Heart left ventricle (tissue), 16 donors: ENCODE results near the gene TRPM3. TPM values are rescaled to one million over a fixed set of nuclear protein-coding genes. Genes with fewer than 3 reads are reported as not detected.

Experiments
- ATAC-seq, 4 donors: fragments of 200-7000 bp; cut with Tn5 transposase; one replicate each; pipeline ENCODE4 v1.9.1; 2020 to 2022; ENCODE audit warnings: moderate library complexity in 4 of 4, mild to moderate bottlenecking in 3 of 4, moderate number of reproducible peaks in 1 of 4
- DNase-seq, 5 donors: peaks; one replicate each; pipeline ENCODE4 v3.0.0-alpha.2; 2020
- H3K27ac ChIP-seq, 12 donors: fragments of 200-600 bp; sonication (generic) in 4 of 12; one replicate each; pipeline versions ENCODE4 v1.5.0 to v1.8.0; 2016 to 2022; ENCODE audit warnings: mild to moderate bottlenecking in 2 of 12
- H3K27me3 ChIP-seq, 9 donors: fragments of 200-600 bp; sonication (generic) in 2 of 9; one replicate each; pipeline versions ENCODE4 v1.5.1 to v1.8.0; 2016 to 2022; ENCODE audit warnings: mild to moderate bottlenecking in 3 of 9
- H3K36me3 ChIP-seq, 9 donors: fragments of 200-600 bp; sonication (generic) in 2 of 9; one replicate each; pipeline versions ENCODE4 v1.5.0 to v1.8.0; 2018 to 2022; ENCODE audit warnings: mild to moderate bottlenecking in 2 of 9
- H3K4me1 ChIP-seq, 12 donors: fragments of 200-600 bp; sonication (generic) in 4 of 12; one replicate each; pipeline versions ENCODE4 v1.5.0 to v1.8.0; 2016 to 2022; ENCODE audit warnings: mild to moderate bottlenecking in 3 of 12
- H3K4me3 ChIP-seq, 12 donors: fragments of 200-600 bp; sonication (generic) in 4 of 12; one replicate each; pipeline versions ENCODE4 v1.5.0 to v1.8.0; 2017 to 2022; ENCODE audit warnings: mild to moderate bottlenecking in 9 of 12, moderate library complexity in 4 of 12
- H3K9me3 ChIP-seq, 12 donors: fragments of 200-600 bp; sonication (generic) in 4 of 12; one replicate each; pipeline versions ENCODE4 v1.5.0 to v1.8.0; 2016 to 2022; ENCODE audit warnings: mild to moderate bottlenecking in 1 of 12
- POLR2A ChIP-seq, 2 donors: fragments of 450-650 bp; IDR thresholded peaks; one replicate each; pipeline ENCODE4 v1.6.1; 2017; ENCODE audit warnings: antibody characterized with exemption in 2 of 2, mild to moderate bottlenecking in 2 of 2, moderate library complexity in 2 of 2
- WGBS, 4 donors: extraction: QIAGEN DNeasy Blood & Tissue Kit in 2 of 4; methylation state at CpG; one replicate each; pipeline versions ENCODE4 v1.1.5 to v1.1.7; 2013 to 2018; 5-methylcytosine and 5-hydroxymethylcytosine counted together
- intact Hi-C, 10 donors: fragments of 100-400 bp; cut with DNase I; formaldehyde crosslinking; loops; one replicate each; pipeline versions ENCODE4 v1.11.1 to v1.14.2; 2022
- polyA plus RNA-seq, 2 donors: library from polyadenylated mRNA; stranded (reverse); fragments of 200-250 nt; gene quantifications; one replicate each; pipeline ENCODE4 v1.2.3, GENCODE V29; 2013
- total RNA-seq, 9 donors: library from RNA; depleted of rRNA in 2 of 9; stranded (reverse); fragments of >200 nt in 2 of 9; fragmentation: NEBNext Ultra II Directional in 3 of 9; extraction: Animal tissue kit (Norgen Biotek cat#: 25700) in 3 of 9; gene quantifications; one replicate each; pipeline versions ENCODE4 v1.1.0 to v1.2.4, GENCODE V29; 2016 to 2023
- TF ChIP-seq, protein P1 (sequence below), 12 donors: fragments of 200-600 bp; sonication (generic) in 4 of 12; IDR thresholded peaks; one replicate each; pipeline versions ENCODE4 v1.5.0 to v1.8.0; 2018 to 2022; ENCODE audit warnings: antibody characterized with exemption in 12 of 12, mild to moderate bottlenecking in 5 of 12
- donor health status: ischemic (EF 13 %, LVEDD 7.1; RV severe dilation, severe dysfunction).
- donor health status: healthy with polysubstance abuse.
- donor health status: DM: no; HTN: yes; CAD: no.
- donor health status: DM: no; HTN: no; CAD: no.
- donor health status: ischemic (EF 25% LVEDD 6.9; RV normal size, moderate dysfunction).
- donor health status: ischemic (EF 25% LVEDD 5.7; RV mildly dilated, moderate dysfunction).
- donor health status: healthy.
- donor health status: DM: yes; HTN: yes; CAD: no.
- donor health status: ischemic (EF 35%, LVEDD 5.7; RV mildly dilated, moderate dysfunction).
- donor health status: nonischemic (EF 11% LVEDD 7.7; RV severe dilation, severe dysfunction).
- donor health status: DM: yes; HTN: yes; CAD: no.
- donor health status: PGD.
- donor health status: ischemic (EF 29% LVEDD 5.4; RV normal size, mild dysfunction).
- donor health status: nonischemic (EF 23%, LVEDD 6.1; RV moderate dilation, normal function).

TRPM3 gene
- total and polyA plus RNA-seq, 11 donors: 0.02 to 0.91 (median 0.10) TPM; not detected in 1

- Histone ChIP-seq H3K27me3 (no peaks in the 10 kb centered on the region), H3K27ac (no peak overlapping the region), H3K4me1 (peaks cover 0 to 43% (median 12%) of the 10 kb centered on the region in 12 donors), H3K36me3 (no peaks in the 10 kb centered on the region), H3K9me3 (peaks cover 0 to 2% (median 0%) of the 10 kb centered on the region in 12 donors), H3K4me3 (no peak overlapping the region)
- no peak for DNase-seq
- 91 to 96% (median 93%) methylated on average over 3 of the region's 3 CpGs for WGBS, 4 donors
- intact Hi-C loops: no loop called here
- TF ChIP-seq, protein P1, sequence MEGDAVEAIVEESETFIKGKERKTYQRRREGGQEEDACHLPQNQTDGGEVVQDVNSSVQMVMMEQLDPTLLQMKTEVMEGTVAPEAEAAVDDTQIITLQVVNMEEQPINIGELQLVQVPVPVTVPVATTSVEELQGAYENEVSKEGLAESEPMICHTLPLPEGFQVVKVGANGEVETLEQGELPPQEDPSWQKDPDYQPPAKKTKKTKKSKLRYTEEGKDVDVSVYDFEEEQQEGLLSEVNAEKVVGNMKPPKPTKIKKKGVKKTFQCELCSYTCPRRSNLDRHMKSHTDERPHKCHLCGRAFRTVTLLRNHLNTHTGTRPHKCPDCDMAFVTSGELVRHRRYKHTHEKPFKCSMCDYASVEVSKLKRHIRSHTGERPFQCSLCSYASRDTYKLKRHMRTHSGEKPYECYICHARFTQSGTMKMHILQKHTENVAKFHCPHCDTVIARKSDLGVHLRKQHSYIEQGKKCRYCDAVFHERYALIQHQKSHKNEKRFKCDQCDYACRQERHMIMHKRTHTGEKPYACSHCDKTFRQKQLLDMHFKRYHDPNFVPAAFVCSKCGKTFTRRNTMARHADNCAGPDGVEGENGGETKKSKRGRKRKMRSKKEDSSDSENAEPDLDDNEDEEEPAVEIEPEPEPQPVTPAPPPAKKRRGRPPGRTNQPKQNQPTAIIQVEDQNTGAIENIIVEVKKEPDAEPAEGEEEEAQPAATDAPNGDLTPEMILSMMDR (IDR thresholded peaks at IDR 0.05): no peak
- no peak for TF ChIP-seq POLR2A (IDR thresholded peaks at IDR 0.05)
- no peak for ATAC-seq
Measured at GRCh38 chr9:70551801-70552200, 569.6 kb downstream of the TRPM3 start.

GRCh38 chr9:70551396-70551795, 570.0 kb downstream of the TRPM3 start:
- intact Hi-C loops: no loop called here
- ATAC-seq: peak in 1 of 4 donors; percentile 40

DNA sequence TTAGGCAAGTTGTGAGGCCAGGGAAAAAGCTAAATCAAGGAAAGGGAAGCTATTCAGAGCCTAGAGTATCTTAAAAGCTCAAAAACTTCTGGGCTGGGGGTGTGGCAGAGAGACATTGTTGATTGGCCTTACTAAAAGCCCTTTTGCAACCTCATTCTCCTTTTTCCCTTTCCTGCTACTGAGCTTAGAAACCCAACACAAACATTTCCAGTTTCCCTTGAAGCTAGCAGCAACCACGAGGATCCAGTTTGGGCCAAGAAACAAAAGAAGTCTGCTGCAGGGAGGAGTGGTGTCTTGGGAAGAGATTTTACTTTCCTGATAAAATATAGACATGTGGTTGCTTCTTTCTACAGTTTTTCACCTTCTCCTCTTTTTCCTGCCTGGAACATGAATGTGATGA, 571.5 kb downstream of the TRPM3 start:
- H3K36me3 ChIP-seq: no peaks in the 10 kb centered on the region
- WGBS, 4 donors: 38 to 76% (median 64%) methylated on average over 1 of the region's 1 CpG
- no peak overlapping the region for H3K4me3 ChIP-seq
- no peak for ATAC-seq
- TF ChIP-seq POLR2A (IDR thresholded peaks at IDR 0.05): no peak
- TF ChIP-seq, protein P1 (IDR thresholded peaks at IDR 0.05): no peak
- DNase-seq: no peak
- H3K9me3 ChIP-seq: peaks cover 0 to 2% (median 0%) of the 10 kb centered on the region in 12 donors
- peaks cover 0 to 31% (median 11%) of the 10 kb centered on the region in 12 donors for H3K4me1 ChIP-seq
- H3K27me3 ChIP-seq: no peaks in the 10 kb centered on the region
- H3K27ac ChIP-seq: peak overlapping the region in 1 of 12 donors; percentile 30
- intact Hi-C loops: no loop called here

More at GRCh38 chr9:70551396-70551795, 570.0 kb downstream of the TRPM3 start:
- no peak for DNase-seq
- WGBS, 4 donors: 92 to 98% (median 94%) methylated on average over 4 of the region's 4 CpGs
- TF ChIP-seq, protein P1 (IDR thresholded peaks at IDR 0.05): no peak
- no peak for TF ChIP-seq POLR2A (IDR thresholded peaks at IDR 0.05)
- H3K27me3 ChIP-seq: no peaks in the 10 kb centered on the region
- H3K9me3 ChIP-seq: peaks cover 0 to 2% (median 0%) of the 10 kb centered on the region in 12 donors
- no peaks in the 10 kb centered on the region for H3K36me3 ChIP-seq
- no peak overlapping the region for H3K27ac ChIP-seq
- H3K4me3 ChIP-seq: no peak overlapping the region
- H3K4me1 ChIP-seq: peaks cover 0 to 42% (median 12%) of the 10 kb centered on the region in 12 donors

GRCh38 chr9:70542311-70542931, 579.0 kb downstream of the TRPM3 start:
- Histone ChIP-seq H3K9me3 (no peaks in the 10 kb centered on the region), H3K36me3 (no peaks in the 10 kb centered on the region), H3K4me3 (no peak overlapping the region), H3K4me1 (peaks cover 0 to 6% (median 0%) of the 10 kb centered on the region in 12 donors), H3K27ac (no peak overlapping the region), H3K27me3 (no peaks in the 10 kb centered on the region)
- no peak for ATAC-seq
- intact Hi-C loops: no loop called here
- DNase-seq: no peak
- 73 to 77% (median 75%) methylated on average over 3 of the region's 3 CpGs for WGBS, 4 donors
- TF ChIP-seq POLR2A (IDR thresholded peaks at IDR 0.05): no peak
- TF ChIP-seq, protein P1 (IDR thresholded peaks at IDR 0.05): no peak
